HCT116 (cell line): ENCODE results near the gene C15orf39. TPM values are rescaled to one million over a fixed set of nuclear protein-coding genes. Genes with fewer than 3 reads are reported as not detected.

Experiments used
- ATAC-seq: fragments of 200-7000 bp; cut with Tn5 transposase; 2 replicates; pipeline ENCODE4 v1.9.1; 2020; ENCODE audit warnings: mild to moderate bottlenecking, moderate library complexity
- BruUV-seq: library from RNA; stranded (reverse); fragments of 400-500 nt; replicated peaks from 2 replicates; lab custom pipeline; 2021; lab: Mats Ljungman, UMichigan
- CTCF ChIA-PET: fragments of 300-600 bp; sonication (Branson Sonifier 250); formaldehyde crosslinking; loops from one replicate; lab custom pipeline; 2021; ENCODE audit warnings: antibody characterized with exemption; lab: Charles Lee
- POLR2A ChIA-PET: fragments of 300-600, 350-600 bp; sonication (Branson Sonifier 250); formaldehyde crosslinking; loops from one replicate; lab custom pipeline; 2021; ENCODE audit warnings: antibody characterized with exemption; lab: Charles Lee
- RAD21 ChIA-PET, 2 experiments: fragments of 300-600 bp; sonication (Branson Sonifier 250); formaldehyde crosslinking; loops; one replicate each; lab custom pipeline; 2023; ENCODE audit warnings: low total read pairs in 2 of 2; ENCODE audit not compliant: uncharacterized antibody in 2 of 2, unreplicated experiment in 2 of 2, low non-redundant PET in 1 of 2; lab: Charles Lee
- DNase-seq: peaks from one replicate; pipeline ENCODE4 v3.0.0-alpha.2; 2010; ENCODE audit warnings: low read depth, low spot score
- H2AFZ ChIP-seq: fragments of 200-600 bp; shearing (Covaris generic), sonication (generic); 2 replicates; pipeline ENCODE4 v1.6.1; 2017; ENCODE audit warnings: low read depth, mixed run types, mixed read lengths, antibody characterized with exemption, low read length; ENCODE audit not compliant: poor library complexity, severe bottlenecking
- H3K27ac ChIP-seq: 2 replicates; pipeline ENCODE4 v1.5.1; 2012; ENCODE audit warnings: low read depth, low read length
- H3K27me3 ChIP-seq: fragments of 200-600 bp; sonication (generic); 2 replicates; pipeline ENCODE4 v1.6.1; 2016; ENCODE audit warnings: mixed run types, low read length, mixed read lengths; ENCODE audit not compliant: insufficient read depth
- H3K36me3 ChIP-seq, 2 experiments: fragments of 200-500 bp in 1 of 2; fragments of 200-600 bp in 1 of 2; sonication (Bioruptor generic) in 1 of 2; sonication (generic) in 1 of 2; 2 replicates each; pipeline versions ENCODE4 v1.5.1 to v1.6.1; 2014 to 2016; ENCODE audit warnings: low read length in 2 of 2, inconsistent platforms in 1 of 2, mixed read lengths in 1 of 2, mixed run types in 1 of 2; ENCODE audit not compliant: insufficient read depth in 2 of 2, control insufficient read depth in 1 of 2
- H3K4me1 ChIP-seq, 2 experiments: fragments of 200-600 bp in 1 of 2; sonication (generic) in 1 of 2; 2 replicates each; pipeline versions ENCODE4 v1.5.1 to v1.6.1; 2012 to 2017; ENCODE audit warnings: low read length in 2 of 2, inconsistent platforms in 1 of 2, mild to moderate bottlenecking in 1 of 2, mixed read lengths in 1 of 2, mixed run types in 1 of 2, moderate library complexity in 1 of 2; ENCODE audit not compliant: insufficient read depth in 2 of 2, control insufficient read depth in 1 of 2
- H3K4me2 ChIP-seq: fragments of 200-600 bp; sonication (generic); 2 replicates; pipeline ENCODE4 v1.6.1; 2017; ENCODE audit warnings: mixed run types, low read length, mixed read lengths
- H3K4me3 ChIP-seq, 2 experiments: fragments of 200-600 bp in 1 of 2; sonication (generic) in 1 of 2; replicated peaks in 1 of 2; 2 replicates each; pipeline ENCODE4 v1.5.1; 2011 to 2016; ENCODE audit warnings: low read length in 2 of 2, control low read depth in 1 of 2, low read depth in 1 of 2, mild to moderate bottlenecking in 1 of 2, mixed read lengths in 1 of 2, mixed run types in 1 of 2
- H3K79me2 ChIP-seq: fragments of 200-600 bp; sonication (generic); 2 replicates; pipeline ENCODE4 v1.6.1; 2017; ENCODE audit warnings: mild to moderate bottlenecking, mixed run types, low read length, moderate library complexity, mixed read lengths; ENCODE audit not compliant: insufficient read depth
- H3K9ac ChIP-seq: fragments of 200-600 bp; sonication (generic); 2 replicates; pipeline ENCODE4 v1.6.1; 2016; ENCODE audit warnings: low read length, mixed read lengths
- H3K9me2 ChIP-seq: fragments of 200-600 bp; sonication (generic), shearing (Covaris generic); 2 replicates; pipeline ENCODE4 v1.6.1; 2017; ENCODE audit warnings: mixed run types, mild to moderate bottlenecking, moderate library complexity; ENCODE audit not compliant: insufficient read depth
- H3K9me3 ChIP-seq, 2 experiments: fragments of 200-500 bp in 1 of 2; fragments of 200-600 bp in 1 of 2; sonication (Bioruptor generic) in 1 of 2; sonication (generic) in 1 of 2; 2 replicates each; pipeline ENCODE4 v1.6.1; 2014 to 2017; ENCODE audit warnings: low read length in 2 of 2, mixed read lengths in 2 of 2, inconsistent platforms in 1 of 2, low read depth in 1 of 2, mild to moderate bottlenecking in 1 of 2, mixed run types in 1 of 2, moderate library complexity in 1 of 2; ENCODE audit not compliant: control insufficient read depth in 1 of 2, insufficient read depth in 1 of 2
- H4K20me1 ChIP-seq: fragments of 200-600 bp; sonication (generic), shearing (Covaris generic); 2 replicates; pipeline ENCODE4 v1.6.1; 2017; ENCODE audit warnings: mixed run types, mild to moderate bottlenecking, moderate library complexity; ENCODE audit not compliant: insufficient read depth
- ATF3 ChIP-seq: IDR thresholded peaks from 2 replicates; pipeline ENCODE4 v1.6.1; 2012
- CEBPB ChIP-seq: IDR thresholded peaks from 2 replicates; pipeline ENCODE4 v1.6.1; 2012; ENCODE audit warnings: low read depth
- CTCF ChIP-seq, 3 experiments: fragments of 200-600 bp in 1 of 3; sonication (generic) in 1 of 3; IDR thresholded peaks in 2 of 3; conservative IDR thresholded peaks in 1 of 3; 2 replicates each; pipeline ENCODE4 v1.5.1; 2012 to 2017; ENCODE audit warnings: low read depth in 2 of 3, low read length in 2 of 3, antibody characterized with exemption in 1 of 3, borderline replicate concordance in 1 of 3, control low read depth in 1 of 3, mild to moderate bottlenecking in 1 of 3, mixed read lengths in 1 of 3, mixed run types in 1 of 3, moderate library complexity in 1 of 3; ENCODE audit not compliant: insufficient read depth in 1 of 3
- EGR1 ChIP-seq: IDR thresholded peaks from 2 replicates; pipeline ENCODE4 v1.6.1; 2012; ENCODE audit warnings: low read depth
- EZH2 ChIP-seq: fragments of 200-600 bp; sonication (generic); IDR thresholded peaks from 2 replicates; pipeline ENCODE4 v1.6.1; 2017; ENCODE audit warnings: antibody characterized with exemption, mixed run types
- EZH2phosphoT487 ChIP-seq: fragments of 200-600 bp; IDR thresholded peaks from 2 replicates; pipeline ENCODE4 v1.6.1; 2018; ENCODE audit warnings: antibody characterized with exemption, borderline replicate concordance
- MAX ChIP-seq: IDR thresholded peaks from 2 replicates; pipeline ENCODE4 v1.6.1; 2012
- POLR2AphosphoS5 ChIP-seq: IDR thresholded peaks from 2 replicates; pipeline ENCODE4 v1.6.1; 2011; ENCODE audit warnings: mild to moderate bottlenecking, low read depth, low read length, moderate library complexity
- SP1 ChIP-seq: IDR thresholded peaks from 2 replicates; pipeline ENCODE4 v1.6.1; 2012; ENCODE audit warnings: low read depth
- ZFX ChIP-seq: fragments of 450-650 bp; IDR thresholded peaks from 2 replicates; pipeline ENCODE4 v1.6.1; 2017
- ZNF274 ChIP-seq: fragments of 200-500 bp; sonication (Bioruptor generic); IDR thresholded peaks from 2 replicates; pipeline ENCODE4 v1.6.1; 2014; ENCODE audit warnings: mild to moderate bottlenecking, low read depth, low read length, inconsistent platforms
- intact Hi-C: fragments of 100-400 bp; cut with micrococcal nuclease; formaldehyde crosslinking; loops from 2 replicates; pipeline ENCODE4 v1.10.0; 2022
- total RNA-seq: library from RNA; stranded (reverse); gene quantifications from one replicate; pipeline ENCODE4 v1.2.1, GENCODE V29; 2021; ENCODE audit not compliant: unreplicated experiment

The C15orf39 gene
- total RNA-seq, 1 experiment from 2014 or later = 29.3 TPM

GRCh38 chr15:75203908-75204263, 2.2 kb downstream of the C15orf39 start:
- BruUV-seq = no TSS peak
- ChIA-PET POLR2A (interaction anchor here (0.9 to 2.5 kb wide), 8 partner anchors 11 to 174 kb away, joined by 3 to 12 read pairs (median 4); no protein-coding TSS in a partner anchor), RAD21 (interaction anchor here (1.3 to 1.7 kb wide), 3 partner anchors 160 to 174 kb away, joined by 7 to 10 read pairs (median 8); no protein-coding TSS in a partner anchor), CTCF (interaction anchor here (0.7 to 2.3 kb wide), 9 partner anchors 28 to 244 kb away, joined by 3 to 36 read pairs (median 5); partner anchors contain the start of genes MAN2C1 and PPCDC)
- Histone ChIP-seq H3K27ac (peak overlapping the region; percentile 37), H3K79me2 (peaks cover 69% of the 10 kb centered on the region), H3K9ac (peak overlapping the region; percentile 95), H3K4me1 (peaks cover 29 to 49% of the 10 kb centered on the region in 2 experiments), H3K4me2 (peak overlapping the region; percentile 98), H3K4me3 (peak overlapping the region; percentile 88), H2AFZ (no peak overlapping the region), H3K9me2 (no peaks in the 10 kb centered on the region), H3K27me3 (no peaks in the 10 kb centered on the region), H4K20me1 (peaks cover 27% of the 10 kb centered on the region; the same call in 1 of the 2 replicates), H3K9me3 (no peaks in the 10 kb centered on the region), H3K36me3 (peaks cover 13 to 31% of the 10 kb centered on the region in 2 experiments; a peak in 3 of 4 replicates)
- DNase-seq (no peak), ATAC-seq (no peak)
- intact Hi-C loops = loop anchor here (1.0 to 10.0 kb wide), 5 partner anchors 59 to 419 kb away; partner anchors contain the start of gene CSK
- TF ChIP-seq SP1 (no peak), EZH2 (no peak), ZFX (no peak), ATF3 (no peak), POLR2AphosphoS5 (no peak), ZNF274 (no peak), MAX (no peak), CTCF (IDR thresholded peaks at IDR 0.05 in 2 of 3, conservative IDR thresholded peaks at IDR 0.05 in 1 of 3; ENCODE audit: borderline replicate concordance in 1 of 3, insufficient read depth in 1 of 3, low read depth in 2 of 3, low read length in 2 of 3) (no peak), CEBPB (no peak), EGR1 (no peak), EZH2phosphoT487 (no peak)
